ENCODE data around the gene SEMA3C. TPM values are rescaled to one million over a fixed set of nuclear protein-coding genes. Genes with fewer than 3 reads are reported as not detected.

The SEMA3C gene
- 10 to 100 TPM; 19.8 to 86.8 TPM for total RNA-seq
- polyA plus RNA-seq: 10 to 100 TPM in 1 of 2 donors, 1 to 10 TPM in 1; 3.3 to 11.9 TPM
- long read RNA-seq, donor 1, partial matches to known transcripts: 2 of 2 reads
- long read RNA-seq, donor 1, other reads (novel, unspliced or antisense): 0 of 2 reads
- long read RNA-seq, donor 2, full-length matches to known transcripts: 27 of 52 reads
- long read RNA-seq, donor 2, partial matches to known transcripts: 9 of 52 reads
- long read RNA-seq, donor 2, other reads (novel, unspliced or antisense): 16 of 52 reads

GRCh38 chr7:80918909-80919721, at the start of gene SEMA3C:
SEMA3C (minus strand) TSS chr7:80919051; CDS start chr7:80916781, 2,270 bp downstream.
- intact Hi-C loops (cut with DNase I): loop anchor here (10.0 kb wide), 2 partner anchors 134 to 194 kb away; no protein-coding TSS in a partner anchor
- WGBS, 2 donors: 4% methylated on average over 70 to 71 of the region's 71 CpGs
- peak within 1 kb of the TSS in 1 of 2 donors; percentile 1 for H3K27ac ChIP-seq (ENCODE audit: low read depth in 1 of 2, low read length in 2 of 2)
- ATAC-seq (ENCODE audit: low FRiP score): peak; percentile 97
- H3K4me3 ChIP-seq (ENCODE audit: low read length in 2 of 2): peak within 1 kb of the TSS; percentile 58 to 70
- no peaks in the 10 kb centered on the region for H3K9me3 ChIP-seq (ENCODE audit: control insufficient read depth, low read length)
- no peaks in the 10 kb centered on the region for H3K4me1 ChIP-seq (ENCODE audit: control insufficient read depth in 1 of 2, insufficient read depth in 2 of 2, low read length in 2 of 2)
- peak; percentile 92 to 96 for DNase-seq
- H3K27me3 ChIP-seq (ENCODE audit: control insufficient read depth in 1 of 2, insufficient read depth in 2 of 2, low read length in 1 of 2): no peaks in the 10 kb centered on the region
- no peaks in the 10 kb centered on the region for H3K36me3 ChIP-seq (ENCODE audit: control insufficient read depth in 1 of 2, insufficient read depth in 2 of 2, low read length in 1 of 2)

DNA sequence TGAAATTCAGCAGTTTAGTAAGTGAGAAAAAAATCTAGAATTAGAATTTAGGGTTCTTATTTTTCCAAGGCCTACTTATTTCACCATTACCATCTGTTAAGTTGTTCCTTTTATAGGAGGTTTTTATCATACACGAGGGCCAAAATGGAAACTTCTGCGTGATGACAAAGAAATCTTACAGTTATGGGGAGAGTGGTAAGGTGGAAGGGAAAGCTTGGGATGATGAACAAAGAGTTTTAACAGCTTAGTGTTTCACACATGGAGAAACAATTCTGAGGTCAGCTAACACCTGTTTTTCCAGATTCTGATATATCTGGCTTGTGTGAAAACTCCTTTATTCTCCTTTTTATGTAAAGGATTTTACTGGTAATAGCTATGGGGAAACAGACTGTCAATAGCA, 49.8 kb upstream of the SEMA3C start:
- WGBS, 2 donors: 89 to 91% methylated on average over 2 of the region's 2 CpGs
- intact Hi-C loops (cut with DNase I): no loop called here
- no peaks in the 10 kb centered on the region for H3K36me3 ChIP-seq (ENCODE audit: control insufficient read depth in 1 of 2, insufficient read depth in 2 of 2, low read length in 1 of 2)

DNA sequence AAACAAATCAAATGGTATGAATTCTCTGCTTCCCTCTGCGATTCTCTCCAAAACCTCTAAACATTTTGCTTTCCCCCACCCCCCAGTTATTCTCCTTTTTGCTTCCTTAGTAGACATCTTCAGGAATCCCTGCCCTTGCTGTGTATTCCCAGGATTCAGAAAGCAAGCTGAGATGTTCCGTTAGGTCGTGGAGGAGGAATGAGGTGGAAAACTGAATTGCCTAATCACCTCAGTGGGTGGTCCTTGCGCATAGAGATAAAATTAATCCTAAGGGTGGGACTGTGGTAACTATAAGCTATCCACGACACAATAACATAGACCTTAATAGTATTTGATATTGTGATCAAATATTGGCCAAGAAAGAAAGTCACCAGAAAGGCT, 49.1 kb upstream of the SEMA3C start:
- Histone ChIP-seq H3K4me1 (ENCODE audit: control insufficient read depth in 1 of 2, insufficient read depth in 2 of 2, low read length in 2 of 2) (no peaks in the 10 kb centered on the region), H3K27me3 (ENCODE audit: control insufficient read depth in 1 of 2, insufficient read depth in 2 of 2, low read length in 1 of 2) (no peaks in the 10 kb centered on the region), H3K27ac (ENCODE audit: low read depth in 1 of 2, low read length in 2 of 2) (no peak overlapping the region), H3K36me3 (ENCODE audit: control insufficient read depth in 1 of 2, insufficient read depth in 2 of 2, low read length in 1 of 2) (no peaks in the 10 kb centered on the region), H3K9me3 (ENCODE audit: control insufficient read depth, low read length) (no peaks in the 10 kb centered on the region), H3K4me3 (ENCODE audit: low read length in 2 of 2) (no peak overlapping the region)
- no peak for ATAC-seq (ENCODE audit: low FRiP score)
- no peak for DNase-seq
- intact Hi-C loops (cut with DNase I): no loop called here
- 72 to 79% methylated on average over 5 of the region's 5 CpGs for WGBS, 2 donors

More for the DNA sequence above, 49.8 kb upstream of the SEMA3C start:
- Histone ChIP-seq H3K4me1 (ENCODE audit: control insufficient read depth in 1 of 2, insufficient read depth in 2 of 2, low read length in 2 of 2) (no peaks in the 10 kb centered on the region), H3K4me3 (ENCODE audit: low read length in 2 of 2) (no peak overlapping the region), H3K9me3 (ENCODE audit: control insufficient read depth, low read length) (no peaks in the 10 kb centered on the region), H3K27ac (ENCODE audit: low read depth in 1 of 2, low read length in 2 of 2) (no peak overlapping the region), H3K27me3 (ENCODE audit: control insufficient read depth in 1 of 2, insufficient read depth in 2 of 2, low read length in 1 of 2) (no peaks in the 10 kb centered on the region)
- ATAC-seq (ENCODE audit: low FRiP score) (no peak), DNase-seq (no peak)

DNA sequence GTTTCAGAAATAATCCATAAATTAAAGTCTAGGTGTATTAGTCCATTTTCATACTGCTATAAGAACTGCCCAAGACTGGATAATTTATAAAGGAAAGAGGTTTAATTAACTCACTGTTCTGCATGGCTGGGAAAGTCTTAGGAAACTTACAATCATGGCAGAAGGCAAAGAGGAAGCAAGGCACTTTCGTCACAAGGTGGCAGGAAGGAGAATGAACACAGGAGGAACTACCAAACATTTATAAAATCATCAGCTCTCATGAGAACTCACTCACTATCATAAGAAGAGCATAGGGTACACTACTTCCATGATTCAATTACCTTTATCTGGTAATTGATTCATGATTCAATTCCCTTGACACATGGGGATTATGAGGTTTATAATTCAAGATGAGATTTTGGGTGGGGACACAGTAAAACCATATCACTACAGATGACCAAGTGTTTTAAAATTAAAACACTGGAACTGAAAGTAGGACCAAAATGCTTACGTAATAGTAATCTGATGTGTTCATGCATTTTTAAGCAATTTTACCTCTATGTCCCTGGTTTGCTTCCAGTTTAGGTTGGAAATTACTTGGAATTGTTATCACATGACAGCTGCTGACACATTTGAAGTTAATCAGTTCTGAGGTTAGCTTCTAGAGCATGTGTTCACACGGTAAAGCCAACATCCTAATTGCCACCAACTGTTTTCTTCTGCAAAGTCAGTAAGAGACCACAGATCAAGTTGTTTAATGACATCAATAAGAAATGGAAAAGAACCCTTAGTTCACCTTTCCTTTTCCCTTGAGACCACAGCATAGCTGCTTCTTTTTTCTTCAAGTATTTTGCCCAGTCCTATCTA, 48.4 kb upstream of the SEMA3C start:
- Histone ChIP-seq H3K27ac (ENCODE audit: low read depth in 1 of 2, low read length in 2 of 2) (no peak overlapping the region), H3K36me3 (ENCODE audit: control insufficient read depth in 1 of 2, insufficient read depth in 2 of 2, low read length in 1 of 2) (no peaks in the 10 kb centered on the region), H3K4me1 (ENCODE audit: control insufficient read depth in 1 of 2, insufficient read depth in 2 of 2, low read length in 2 of 2) (no peaks in the 10 kb centered on the region), H3K4me3 (ENCODE audit: low read length in 2 of 2) (no peak overlapping the region), H3K27me3 (ENCODE audit: control insufficient read depth in 1 of 2, insufficient read depth in 2 of 2, low read length in 1 of 2) (no peaks in the 10 kb centered on the region), H3K9me3 (ENCODE audit: control insufficient read depth, low read length) (no peaks in the 10 kb centered on the region)
- DNase-seq: no peak
- 52 to 70% methylated on average over 3 of the region's 3 CpGs for WGBS, 2 donors
- no peak for ATAC-seq (ENCODE audit: low FRiP score)
- intact Hi-C loops (cut with DNase I): no loop called here

DNA sequence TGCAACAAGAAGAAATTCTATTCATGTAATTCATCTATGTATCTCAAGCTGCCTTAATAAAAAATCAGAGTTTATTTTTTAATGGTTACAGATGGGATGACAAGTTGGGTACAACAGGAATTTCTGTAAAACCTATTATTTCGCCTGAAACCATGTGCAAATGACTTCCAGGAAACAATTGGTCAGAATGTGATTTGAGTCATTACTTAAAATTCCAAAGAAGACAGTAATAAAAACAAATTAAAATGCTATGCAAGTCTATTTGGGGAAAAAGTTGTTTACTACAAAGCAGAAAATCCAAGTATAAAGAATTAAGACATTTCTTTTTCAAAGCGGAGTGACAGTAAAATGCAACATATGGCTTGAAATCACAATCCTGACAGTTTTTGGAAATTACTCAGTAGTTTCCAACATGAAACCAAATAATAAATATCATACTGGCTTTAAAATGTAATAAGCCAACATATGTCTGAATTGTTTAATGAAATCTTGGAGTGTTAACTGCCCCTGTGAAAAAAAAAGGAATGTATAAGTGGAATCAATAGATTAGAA, 41.5 kb upstream of the SEMA3C start:
- Histone ChIP-seq H3K27me3 (ENCODE audit: control insufficient read depth in 1 of 2, insufficient read depth in 2 of 2, low read length in 1 of 2) (no peaks in the 10 kb centered on the region), H3K4me1 (ENCODE audit: control insufficient read depth in 1 of 2, insufficient read depth in 2 of 2, low read length in 2 of 2) (no peaks in the 10 kb centered on the region), H3K27ac (ENCODE audit: low read depth in 1 of 2, low read length in 2 of 2) (no peak overlapping the region), H3K36me3 (ENCODE audit: control insufficient read depth in 1 of 2, insufficient read depth in 2 of 2, low read length in 1 of 2) (no peaks in the 10 kb centered on the region), H3K9me3 (ENCODE audit: control insufficient read depth, low read length) (no peaks in the 10 kb centered on the region), H3K4me3 (ENCODE audit: low read length in 2 of 2) (no peak overlapping the region)
- intact Hi-C loops (cut with DNase I): no loop called here
- DNase-seq: no peak
- 83 to 84% methylated on average over 2 of the region's 2 CpGs for WGBS, 2 donors
- ATAC-seq (ENCODE audit: low FRiP score): no peak

DNA sequence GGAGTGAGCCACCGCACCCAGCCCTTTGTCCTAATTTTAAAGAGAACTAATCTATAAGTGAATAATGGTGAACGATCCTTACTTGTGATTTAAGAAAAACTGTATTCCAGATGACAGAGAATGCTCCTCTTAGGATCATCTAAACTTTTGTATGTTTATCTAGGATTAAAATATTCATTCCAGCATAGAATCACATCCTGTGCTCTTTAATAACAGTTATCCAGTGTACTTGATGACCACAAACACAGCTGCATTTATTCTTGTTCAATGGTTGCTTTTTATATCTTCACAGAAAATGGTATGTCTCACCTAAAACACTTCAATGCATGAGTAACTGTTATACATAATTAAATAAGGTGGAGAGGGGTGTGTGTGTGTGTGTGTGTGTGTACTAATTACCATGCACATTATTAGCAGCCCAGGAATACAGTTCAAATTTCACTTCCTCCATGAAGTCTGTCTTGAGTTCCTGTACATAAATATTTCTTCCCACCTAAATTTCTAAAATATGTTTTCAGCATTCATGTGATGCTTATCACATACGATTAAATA, 38.5 kb upstream of the SEMA3C start:
- ATAC-seq (ENCODE audit: low FRiP score): no peak
- DNase-seq: no peak
- Histone ChIP-seq H3K9me3 (ENCODE audit: control insufficient read depth, low read length) (no peaks in the 10 kb centered on the region), H3K4me1 (ENCODE audit: control insufficient read depth in 1 of 2, insufficient read depth in 2 of 2, low read length in 2 of 2) (no peaks in the 10 kb centered on the region), H3K27ac (ENCODE audit: low read depth in 1 of 2, low read length in 2 of 2) (no peak overlapping the region), H3K36me3 (ENCODE audit: control insufficient read depth in 1 of 2, insufficient read depth in 2 of 2, low read length in 1 of 2) (no peaks in the 10 kb centered on the region), H3K27me3 (ENCODE audit: control insufficient read depth in 1 of 2, insufficient read depth in 2 of 2, low read length in 1 of 2) (no peaks in the 10 kb centered on the region), H3K4me3 (ENCODE audit: low read length in 2 of 2) (no peak overlapping the region)
- WGBS, 2 donors: 85 to 94% methylated on average over 3 of the region's 3 CpGs
- intact Hi-C loops (cut with DNase I): no loop called here

GRCh38 chr7:80954191-80954590, 35.3 kb upstream of the SEMA3C start:
- intact Hi-C loops (cut with DNase I): no loop called here
- Histone ChIP-seq H3K36me3 (ENCODE audit: control insufficient read depth in 1 of 2, insufficient read depth in 2 of 2, low read length in 1 of 2) (no peaks in the 10 kb centered on the region), H3K9me3 (ENCODE audit: control insufficient read depth, low read length) (no peaks in the 10 kb centered on the region), H3K27me3 (ENCODE audit: control insufficient read depth in 1 of 2, insufficient read depth in 2 of 2, low read length in 1 of 2) (no peaks in the 10 kb centered on the region), H3K4me3 (ENCODE audit: low read length in 2 of 2) (no peak overlapping the region), H3K27ac (ENCODE audit: low read depth in 1 of 2, low read length in 2 of 2) (no peak overlapping the region), H3K4me1 (ENCODE audit: control insufficient read depth in 1 of 2, insufficient read depth in 2 of 2, low read length in 2 of 2) (no peaks in the 10 kb centered on the region)
- WGBS, 2 donors: 45 to 57% methylated on average over 1 of the region's 1 CpG
- ATAC-seq (ENCODE audit: low FRiP score) (no peak), DNase-seq (no peak)

GRCh38 chr7:80950550-80950967, 31.7 kb upstream of the SEMA3C start:
- Histone ChIP-seq H3K36me3 (ENCODE audit: control insufficient read depth in 1 of 2, insufficient read depth in 2 of 2, low read length in 1 of 2) (no peaks in the 10 kb centered on the region), H3K9me3 (ENCODE audit: control insufficient read depth, low read length) (no peaks in the 10 kb centered on the region), H3K4me1 (ENCODE audit: control insufficient read depth in 1 of 2, insufficient read depth in 2 of 2, low read length in 2 of 2) (no peaks in the 10 kb centered on the region), H3K4me3 (ENCODE audit: low read length in 2 of 2) (no peak overlapping the region), H3K27ac (ENCODE audit: low read depth in 1 of 2, low read length in 2 of 2) (no peak overlapping the region), H3K27me3 (ENCODE audit: control insufficient read depth in 1 of 2, insufficient read depth in 2 of 2, low read length in 1 of 2) (no peaks in the 10 kb centered on the region)
- DNase-seq (no peak), ATAC-seq (ENCODE audit: low FRiP score) (no peak)
- intact Hi-C loops (cut with DNase I): no loop called here
- 45 to 49% methylated on average over 2 of the region's 2 CpGs for WGBS, 2 donors
